ENCODE data around the gene DOP1B.
A peak's percentile ranks its signal among the peaks of the same experiment; 100 is the strongest.

DOP1B gene

GRCh38 chr21:36185523-36185922, 28.9 kb downstream of the DOP1B start:
- TF ChIP-seq EZH2 (IDR thresholded peaks at IDR 0.05) (no peak), FOXP2 (optimal IDR thresholded peaks at IDR 0.05; ENCODE audit: control extremely low read depth, extremely low read length, insufficient read depth) (no peak)
- DNase-seq (ENCODE audit: low read depth, low spot score), result no peak
- Histone ChIP-seq H3K36me3 (ENCODE audit: insufficient read depth, low read length) (no peaks in the 10 kb centered on the region), H3K9ac (ENCODE audit: insufficient read length) (no peak overlapping the region), H3K27ac (no peak overlapping the region), H3K4me3 (no peak overlapping the region), H3K9me3 (ENCODE audit: low read depth, low read length) (no peaks in the 10 kb centered on the region)

GRCh38 chr21:36186081-36186480, 29.5 kb downstream of the DOP1B start:
- DNase-seq (ENCODE audit: low read depth, low spot score), result no peak
- TF ChIP-seq EZH2 (IDR thresholded peaks at IDR 0.05) (no peak), FOXP2 (optimal IDR thresholded peaks at IDR 0.05; ENCODE audit: control extremely low read depth, extremely low read length, insufficient read depth) (no peak), POLR2AphosphoS5 (IDR thresholded peaks at IDR 0.05; ENCODE audit: borderline replicate concordance, low read depth, low read length) (no peak)
- H3K9me3 ChIP-seq (ENCODE audit: low read depth, low read length), result no peaks in the 10 kb centered on the region

DNA sequence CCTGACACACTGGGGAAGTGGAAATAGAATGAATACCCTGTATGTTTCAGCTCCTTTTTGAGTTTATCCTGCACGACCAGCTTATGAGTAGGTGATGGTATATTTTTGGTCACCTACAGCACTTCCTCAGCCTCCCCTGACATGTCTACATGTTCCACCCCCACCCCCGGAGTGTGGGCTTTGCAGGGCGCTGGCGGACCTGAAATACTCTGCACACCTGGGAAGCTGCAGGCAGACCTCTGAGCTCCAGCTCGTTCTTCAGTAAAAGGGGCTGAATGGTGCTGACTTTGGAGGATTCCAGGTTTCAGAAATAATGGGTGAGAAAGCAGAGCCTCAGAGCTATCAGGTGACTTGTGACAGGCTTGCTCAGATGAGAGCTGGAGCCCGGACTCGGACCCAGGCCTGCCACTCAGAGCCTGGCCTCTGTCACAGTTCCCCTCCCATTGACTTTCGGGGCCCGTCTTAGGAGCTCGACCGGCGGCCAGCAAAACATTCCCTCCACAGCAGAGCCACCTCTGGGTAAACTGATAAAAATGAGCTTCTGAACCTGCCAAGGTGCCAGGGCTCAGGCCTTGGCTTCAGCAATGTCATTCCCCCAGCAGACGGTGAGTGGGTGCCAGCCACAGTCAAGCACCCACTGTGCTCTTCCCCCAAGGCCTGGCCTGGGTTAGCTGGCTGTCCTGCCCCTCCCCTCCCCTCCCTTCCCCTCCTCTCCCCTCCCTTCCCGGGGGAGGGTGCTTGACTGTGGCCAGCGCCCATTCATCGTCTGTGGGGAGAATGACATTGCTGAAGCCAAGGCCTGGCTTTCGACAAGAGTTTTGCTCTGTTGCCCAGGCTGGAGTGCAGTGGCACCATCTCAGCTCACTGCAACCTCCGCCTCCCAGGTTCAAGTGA, 30.1 kb downstream of the DOP1B start:
- Histone ChIP-seq H3K4me3 (no peak overlapping the region), H3K27ac (no peak overlapping the region), H3K9ac (ENCODE audit: insufficient read length) (no peak overlapping the region), H3K36me3 (ENCODE audit: insufficient read depth, low read length) (no peaks in the 10 kb centered on the region), H3K9me3 (ENCODE audit: low read depth, low read length) (no peaks in the 10 kb centered on the region)
- no peak for DNase-seq (ENCODE audit: low read depth, low spot score)
- no peak for TF ChIP-seq FOXP2 (optimal IDR thresholded peaks at IDR 0.05; ENCODE audit: control extremely low read depth, extremely low read length, insufficient read depth)
- TF ChIP-seq EZH2 (IDR thresholded peaks at IDR 0.05), result no peak
- TF ChIP-seq POLR2AphosphoS5 (IDR thresholded peaks at IDR 0.05; ENCODE audit: borderline replicate concordance, low read depth, low read length), result no peak

More at GRCh38 chr21:36186081-36186480, 29.5 kb downstream of the DOP1B start:
- H3K27ac ChIP-seq, result no peak overlapping the region
- no peak overlapping the region for H3K9ac ChIP-seq (ENCODE audit: insufficient read length)
- no peaks in the 10 kb centered on the region for H3K36me3 ChIP-seq (ENCODE audit: insufficient read depth, low read length)
- H3K4me3 ChIP-seq, result no peak overlapping the region

DNA sequence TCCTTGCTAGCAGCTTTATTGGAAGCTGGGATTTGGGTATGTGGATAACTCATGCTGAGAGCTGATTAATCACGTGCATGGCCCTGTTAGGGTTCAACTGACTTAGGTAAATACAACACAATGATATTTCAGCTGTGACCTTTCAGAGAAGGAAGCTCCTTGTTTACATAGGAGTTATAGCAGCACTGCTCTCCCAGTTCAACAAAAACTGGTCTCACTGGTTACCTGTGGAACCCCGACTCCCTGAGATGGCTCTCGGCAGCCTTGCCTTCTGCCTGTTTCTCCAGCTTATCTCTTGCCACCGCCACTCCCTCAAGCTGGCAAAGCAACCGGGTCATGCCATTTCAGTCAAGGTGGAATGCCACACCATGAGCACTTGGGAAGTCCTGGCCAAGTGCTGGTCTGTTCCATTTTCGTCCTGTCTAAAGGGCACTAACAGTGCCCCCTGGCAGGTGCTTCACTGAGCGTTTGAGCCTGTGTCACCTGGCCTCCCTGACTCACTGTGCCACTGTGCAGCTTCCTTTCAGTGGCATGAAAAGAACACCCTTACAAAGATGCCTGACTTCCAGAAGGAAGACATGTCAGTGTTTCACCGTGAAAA, 31.6 kb downstream of the DOP1B start:
- no peak overlapping the region for H3K27ac ChIP-seq
- no peaks in the 10 kb centered on the region for H3K36me3 ChIP-seq (ENCODE audit: insufficient read depth, low read length)
- no peaks in the 10 kb centered on the region for H3K9me3 ChIP-seq (ENCODE audit: low read depth, low read length)
- no peak overlapping the region for H3K4me3 ChIP-seq
- DNase-seq (ENCODE audit: low read depth, low spot score), result no peak
- no peak overlapping the region for H3K9ac ChIP-seq (ENCODE audit: insufficient read length)
- TF ChIP-seq POLR2AphosphoS5 (IDR thresholded peaks at IDR 0.05; ENCODE audit: borderline replicate concordance, low read depth, low read length), result no peak
- no peak for TF ChIP-seq FOXP2 (optimal IDR thresholded peaks at IDR 0.05; ENCODE audit: control extremely low read depth, extremely low read length, insufficient read depth)
- TF ChIP-seq EZH2 (IDR thresholded peaks at IDR 0.05), result no peak

GRCh38 chr21:36188937-36189336, 32.3 kb downstream of the DOP1B start:
- H3K27ac ChIP-seq, result no peak overlapping the region

GRCh38 chr21:36190736-36191135, 34.1 kb downstream of the DOP1B start:
- Histone ChIP-seq H3K9me3 (ENCODE audit: low read depth, low read length) (no peaks in the 10 kb centered on the region), H3K4me3 (no peak overlapping the region), H3K36me3 (ENCODE audit: insufficient read depth, low read length) (no peaks in the 10 kb centered on the region), H3K9ac (ENCODE audit: insufficient read length) (no peak overlapping the region), H3K27ac (no peak overlapping the region)
- no peak for DNase-seq (ENCODE audit: low read depth, low spot score)
- no peak for TF ChIP-seq POLR2AphosphoS5 (IDR thresholded peaks at IDR 0.05; ENCODE audit: borderline replicate concordance, low read depth, low read length)
- TF ChIP-seq EZH2 (IDR thresholded peaks at IDR 0.05), result no peak
- no peak for TF ChIP-seq FOXP2 (optimal IDR thresholded peaks at IDR 0.05; ENCODE audit: control extremely low read depth, extremely low read length, insufficient read depth)

More at GRCh38 chr21:36188937-36189336, 32.3 kb downstream of the DOP1B start:
- no peaks in the 10 kb centered on the region for H3K9me3 ChIP-seq (ENCODE audit: low read depth, low read length)
- no peak overlapping the region for H3K4me3 ChIP-seq
- TF ChIP-seq EZH2 (IDR thresholded peaks at IDR 0.05) (no peak), FOXP2 (optimal IDR thresholded peaks at IDR 0.05; ENCODE audit: control extremely low read depth, extremely low read length, insufficient read depth) (no peak), POLR2AphosphoS5 (IDR thresholded peaks at IDR 0.05; ENCODE audit: borderline replicate concordance, low read depth, low read length) (no peak)
- H3K9ac ChIP-seq (ENCODE audit: insufficient read length), result peak overlapping the region; percentile 15
- no peaks in the 10 kb centered on the region for H3K36me3 ChIP-seq (ENCODE audit: insufficient read depth, low read length)
- DNase-seq (ENCODE audit: low read depth, low spot score), result no peak

- DNase-seq (ENCODE audit: low read depth, low spot score), result no peak
- Histone ChIP-seq H3K9me3 (ENCODE audit: low read depth, low read length) (no peaks in the 10 kb centered on the region), H3K36me3 (ENCODE audit: insufficient read depth, low read length) (no peaks in the 10 kb centered on the region), H3K4me3 (no peak overlapping the region), H3K27ac (no peak overlapping the region), H3K9ac (ENCODE audit: insufficient read length) (no peak overlapping the region)
- TF ChIP-seq FOXP2 (optimal IDR thresholded peaks at IDR 0.05; ENCODE audit: control extremely low read depth, extremely low read length, insufficient read depth) (no peak), POLR2AphosphoS5 (IDR thresholded peaks at IDR 0.05; ENCODE audit: borderline replicate concordance, low read depth, low read length) (no peak), EZH2 (IDR thresholded peaks at IDR 0.05) (no peak)
These were observed 36.6 kb downstream of the DOP1B start for GRCh38 chr21:36193200-36193599.

DNA sequence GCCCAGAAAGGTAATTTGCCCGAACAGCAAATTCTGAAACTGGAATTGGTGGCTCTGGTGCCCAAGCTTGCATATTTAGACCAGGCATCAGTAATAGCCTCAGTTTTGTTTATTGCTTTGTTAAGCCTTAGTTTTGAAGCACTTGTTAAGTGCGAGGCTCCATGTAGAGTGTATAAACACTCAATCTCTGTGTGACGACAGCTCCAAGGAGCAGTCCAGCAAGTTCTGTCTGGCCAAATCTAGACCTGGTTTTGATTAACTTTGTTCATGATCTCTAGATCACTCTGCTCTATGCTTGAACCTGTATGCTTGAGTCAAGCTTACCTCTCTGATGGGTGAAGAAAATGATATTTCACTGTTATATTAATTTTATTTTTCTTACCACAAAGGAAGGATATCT, 37.4 kb downstream of the DOP1B start:
- no peak overlapping the region for H3K9ac ChIP-seq (ENCODE audit: insufficient read length)
- no peak overlapping the region for H3K4me3 ChIP-seq
- H3K36me3 ChIP-seq (ENCODE audit: insufficient read depth, low read length), result no peaks in the 10 kb centered on the region
- H3K9me3 ChIP-seq (ENCODE audit: low read depth, low read length), result no peaks in the 10 kb centered on the region
- DNase-seq (ENCODE audit: low read depth, low spot score), result no peak
- H3K27ac ChIP-seq, result no peak overlapping the region
- TF ChIP-seq FOXP2 (optimal IDR thresholded peaks at IDR 0.05; ENCODE audit: control extremely low read depth, extremely low read length, insufficient read depth) (no peak), EZH2 (IDR thresholded peaks at IDR 0.05) (no peak), POLR2AphosphoS5 (IDR thresholded peaks at IDR 0.05; ENCODE audit: borderline replicate concordance, low read depth, low read length) (no peak)
